Measurements from ENCODE around the gene SEC24B.

Gene SEC24B

GRCh38 chr4:109433205-109434006 lies at the start of gene SEC24B:
TSS of gene SEC24B (plus strand) at chr4:109433815. CDS start at chr4:109433870, 55 bp downstream.
- peak; percentile 58 for DNase-seq (ENCODE audit: low read depth)

GRCh38 chr4:109383823-109384222 lies 49.8 kb upstream of the SEC24B start:
- no peak for DNase-seq (ENCODE audit: low read depth)

- no peak for DNase-seq (ENCODE audit: low read depth)
These were observed 48.4 kb upstream of the SEC24B start for GRCh38 chr4:109385260-109385659.

GRCh38 chr4:109389369-109390114 lies 44.1 kb upstream of the SEC24B start:
- no peak for DNase-seq (ENCODE audit: low read depth)

- DNase-seq (ENCODE audit: low read depth): no peak
These were observed 43.4 kb upstream of the SEC24B start for GRCh38 chr4:109390115-109390768.

- no peak for DNase-seq (ENCODE audit: low read depth)
These were observed 37.9 kb upstream of the SEC24B start for GRCh38 chr4:109395694-109396093.

- no peak for DNase-seq (ENCODE audit: low read depth)
These were observed 34.7 kb upstream of the SEC24B start for GRCh38 chr4:109398928-109399327.

GRCh38 chr4:109406337-109406931 lies 27.2 kb upstream of the SEC24B start:
- DNase-seq (ENCODE audit: low read depth): peak; percentile 36

GRCh38 chr4:109407027-109407737 lies 26.4 kb upstream of the SEC24B start:
- no peak for DNase-seq (ENCODE audit: low read depth)

GRCh38 chr4:109408711-109409110 lies 24.9 kb upstream of the SEC24B start:
- DNase-seq (ENCODE audit: low read depth): no peak

GRCh38 chr4:109410226-109410625 lies 23.4 kb upstream of the SEC24B start:
- DNase-seq (ENCODE audit: low read depth): no peak

GRCh38 chr4:109410776-109411175 lies 22.8 kb upstream of the SEC24B start:
- no peak for DNase-seq (ENCODE audit: low read depth)

GRCh38 chr4:109411964-109412363 lies 21.7 kb upstream of the SEC24B start:
- DNase-seq (ENCODE audit: low read depth): no peak

- DNase-seq (ENCODE audit: low read depth): no peak
These were observed 20.8 kb upstream of the SEC24B start for GRCh38 chr4:109412776-109413175.

- DNase-seq (ENCODE audit: low read depth): peak; percentile 20
These were observed 18.7 kb upstream of the SEC24B start for GRCh38 chr4:109414938-109415337.

- DNase-seq (ENCODE audit: low read depth): no peak
These were observed 15.0 kb upstream of the SEC24B start for GRCh38 chr4:109418588-109418987.

GRCh38 chr4:109419679-109420078 lies 13.9 kb upstream of the SEC24B start:
- no peak for DNase-seq (ENCODE audit: low read depth)

- DNase-seq (ENCODE audit: low read depth): no peak
These were observed 9.3 kb upstream of the SEC24B start for GRCh38 chr4:109424093-109424841.

- DNase-seq (ENCODE audit: low read depth): no peak
These were observed 8.2 kb upstream of the SEC24B start for GRCh38 chr4:109425405-109425804.

GRCh38 chr4:109429545-109429944 lies 4.1 kb upstream of the SEC24B start:
- no peak for DNase-seq (ENCODE audit: low read depth)

GRCh38 chr4:109432203-109432602 lies 1.4 kb upstream of the SEC24B start:
- no peak for DNase-seq (ENCODE audit: low read depth)
